ENCODE results near the gene TTLL5.
"Not testable (repeated sequence)": the region's sequence is repeated elsewhere in the genome, so short reads cannot be mapped to it uniquely, and the experiment has no call there.

Gene TTLL5

GRCh38 chr14:75917322-75917945 is 256.4 kb downstream of the TTLL5 start:
- no peak for DNase-seq

DNA sequence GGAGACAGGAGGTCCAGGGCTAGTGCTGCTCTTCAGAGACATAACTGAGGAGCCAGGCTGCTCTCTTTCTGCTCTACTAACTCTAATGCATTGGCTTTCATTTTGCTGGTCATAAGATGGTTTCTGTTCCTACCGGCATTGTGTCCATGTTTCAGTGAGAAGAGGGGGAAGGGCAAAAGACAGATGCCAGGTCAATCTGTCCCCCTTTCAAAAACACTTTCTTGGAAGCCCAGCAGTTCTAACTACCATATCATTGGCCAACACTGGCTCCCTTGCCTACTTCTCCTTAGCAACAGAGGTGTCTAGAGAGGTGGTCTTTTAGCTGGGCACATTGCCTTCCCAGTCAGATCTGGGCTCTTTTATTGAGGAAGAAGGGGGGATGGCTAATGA is 256.9 kb downstream of the TTLL5 start:
- no peak for DNase-seq

GRCh38 chr14:75920421-75920820 is 259.4 kb downstream of the TTLL5 start:
- DNase-seq: not testable (repeated sequence)

GRCh38 chr14:75925141-75925840 is 264.2 kb downstream of the TTLL5 start:
- DNase-seq: not testable (repeated sequence)

GRCh38 chr14:75926431-75927115 is 265.5 kb downstream of the TTLL5 start:
- no peak for DNase-seq

DNA sequence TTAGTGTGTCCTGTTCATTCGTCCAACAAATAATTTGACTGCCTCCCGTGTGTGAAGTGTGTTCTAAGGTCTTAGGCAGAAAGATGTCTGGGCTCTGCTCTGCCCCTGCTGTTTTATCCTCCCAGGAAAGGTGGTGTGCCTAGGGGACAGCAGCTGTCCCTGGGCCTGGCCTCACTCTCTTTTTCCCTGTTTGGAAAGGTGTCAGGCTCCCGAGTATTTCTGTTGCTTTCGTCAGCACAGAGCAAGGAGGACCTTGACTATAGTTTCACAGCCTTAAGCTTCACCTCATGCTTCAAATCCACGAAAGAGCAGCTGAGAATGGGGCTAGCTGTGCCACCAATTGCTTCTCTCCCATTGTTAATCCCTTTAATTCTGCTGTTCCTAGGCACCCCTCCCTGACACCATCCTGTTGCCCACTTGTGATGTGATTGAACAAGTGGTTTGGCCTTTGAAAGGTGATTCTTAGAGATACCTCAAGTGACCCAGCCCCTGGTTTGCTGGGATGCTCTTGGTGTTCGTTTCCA is 266.6 kb downstream of the TTLL5 start:
- DNase-seq: no peak

DNA sequence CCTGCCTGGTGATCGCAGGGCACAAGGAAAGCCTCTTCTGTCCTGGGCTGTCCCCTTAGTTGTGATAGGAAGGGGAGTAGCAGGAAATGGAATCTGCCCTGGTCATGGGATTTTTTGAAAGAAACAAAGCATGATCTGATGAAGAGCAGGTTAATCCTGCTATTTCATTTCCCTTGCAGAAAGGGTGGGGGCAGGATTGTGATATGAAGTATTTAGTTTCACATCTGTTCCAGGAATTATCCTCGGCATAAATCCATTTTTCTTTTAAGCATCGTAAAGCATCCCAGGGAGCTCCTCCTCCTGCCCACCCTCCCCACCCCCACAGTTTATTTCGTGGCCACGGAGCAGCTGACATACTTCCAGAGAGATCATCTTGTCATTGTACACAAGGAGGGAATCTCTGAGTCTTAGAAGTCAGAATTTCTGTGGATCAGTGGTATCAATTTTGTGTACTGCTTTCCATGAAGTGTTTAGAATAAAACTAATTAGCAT is 267.7 kb downstream of the TTLL5 start:
- DNase-seq: no peak

- DNase-seq: no peak
Measured at GRCh38 chr14:75933712-75934296, 272.8 kb downstream of the TTLL5 start.

- no peak for DNase-seq
Measured at GRCh38 chr14:75934998-75935628, 274.1 kb downstream of the TTLL5 start.

GRCh38 chr14:75939200-75939599 is 278.2 kb downstream of the TTLL5 start:
- no peak for DNase-seq

DNA sequence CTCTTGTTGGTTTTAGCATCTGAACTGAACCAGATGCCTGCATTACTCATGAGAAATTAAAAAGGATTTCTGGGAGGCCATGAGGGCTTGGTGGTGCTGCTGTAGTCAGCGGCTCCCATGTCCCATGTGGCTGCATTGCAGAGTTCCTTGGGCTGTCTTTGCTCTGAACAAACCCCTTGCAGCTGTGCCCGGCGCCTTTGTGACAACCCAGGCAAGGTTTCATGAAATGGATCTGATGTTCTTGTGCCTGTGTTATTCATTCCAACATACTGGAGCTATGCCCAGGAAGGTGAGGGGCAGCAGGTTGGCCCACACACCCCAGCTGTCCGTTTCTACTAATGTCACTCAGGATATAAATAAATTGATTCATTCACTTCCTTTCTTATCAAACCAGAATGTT is 280.0 kb downstream of the TTLL5 start:
- DNase-seq: no peak

GRCh38 chr14:75944607-75945241 is 283.7 kb downstream of the TTLL5 start:
- DNase-seq: no peak

DNA sequence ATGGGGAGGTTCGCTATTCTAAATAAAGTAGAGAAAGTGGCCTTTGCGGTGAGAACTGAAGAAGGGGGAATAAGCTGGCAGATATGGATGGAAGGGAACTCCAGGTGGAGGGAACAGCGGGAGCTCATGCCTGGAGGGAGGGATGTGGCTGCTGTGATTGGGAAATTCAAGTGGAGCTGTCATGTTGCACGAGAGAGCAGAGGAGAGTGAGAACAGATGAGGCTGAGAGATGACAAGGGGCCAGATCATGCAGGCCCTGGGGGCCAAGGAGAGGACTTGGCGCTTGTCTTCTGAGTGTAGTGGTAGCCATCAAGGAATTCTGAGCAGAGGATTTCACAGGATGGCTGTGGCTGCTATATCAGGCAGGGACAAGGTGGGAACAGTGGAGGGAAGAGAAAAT is 285.7 kb downstream of the TTLL5 start:
- DNase-seq: no peak

DNA sequence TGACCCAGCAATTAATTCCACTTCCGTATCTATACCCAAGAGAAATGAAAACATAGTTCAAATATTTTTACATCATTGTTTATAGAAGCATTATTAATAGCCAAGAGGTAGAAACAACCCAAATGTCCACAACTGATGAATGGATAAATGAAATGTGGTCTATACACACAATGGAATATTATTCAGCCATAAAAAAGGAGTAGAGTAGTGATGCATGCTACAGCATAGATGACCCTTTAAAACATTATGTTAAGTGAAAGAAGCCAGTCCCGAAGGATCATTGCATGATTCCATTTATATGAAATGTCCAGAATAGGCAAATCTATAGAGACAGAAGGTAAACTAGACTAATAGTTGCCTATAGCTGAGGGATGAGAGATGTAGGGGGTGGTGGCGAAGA is 291.4 kb downstream of the TTLL5 start:
- no peak for DNase-seq

DNA sequence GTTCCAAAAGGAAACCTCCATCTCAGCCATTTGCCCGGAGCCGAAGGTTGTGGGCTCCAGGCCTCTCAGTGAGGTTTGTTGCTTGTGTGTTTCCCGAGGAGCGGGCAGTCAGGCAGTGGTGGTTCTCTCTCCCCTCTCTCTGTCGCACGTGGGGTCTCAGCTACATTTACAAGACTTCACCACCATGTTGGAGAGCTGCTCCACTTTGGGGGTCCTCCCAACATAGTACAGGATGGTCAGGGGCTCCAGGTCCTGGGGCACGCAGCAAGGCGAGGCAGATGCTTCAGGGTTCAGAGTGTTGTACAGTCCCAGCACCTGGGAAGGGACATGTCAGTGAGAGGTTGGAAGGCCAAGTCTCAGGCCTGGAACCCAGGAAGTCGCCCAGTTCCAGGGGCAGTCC is 298.0 kb downstream of the TTLL5 start:
- no peak for DNase-seq

GRCh38 chr14:75960231-75960630 is 299.2 kb downstream of the TTLL5 start:
- no peak for DNase-seq

- no peak for DNase-seq
Measured at GRCh38 chr14:75961662-75962061, 300.6 kb downstream of the TTLL5 start.

DNA sequence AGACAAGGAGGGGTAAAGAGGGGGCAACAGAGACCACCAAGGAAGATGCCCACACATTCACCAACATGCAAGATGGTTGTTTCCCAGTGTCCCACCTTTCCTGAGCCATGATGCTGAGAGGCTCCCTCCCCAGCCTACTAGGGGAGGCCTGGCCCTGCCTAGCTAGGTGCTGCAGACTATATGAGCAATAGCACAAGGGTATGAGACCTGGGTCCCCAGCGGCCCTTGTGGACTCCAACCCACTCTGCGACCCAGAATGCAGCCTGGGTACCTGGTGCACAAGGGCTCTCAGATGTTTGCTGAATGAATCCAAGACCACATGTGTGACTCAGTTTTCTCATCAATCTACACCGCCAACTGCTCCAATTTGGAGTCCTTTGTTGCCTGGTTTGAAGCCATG is 306.8 kb downstream of the TTLL5 start:
- no peak for DNase-seq

DNA sequence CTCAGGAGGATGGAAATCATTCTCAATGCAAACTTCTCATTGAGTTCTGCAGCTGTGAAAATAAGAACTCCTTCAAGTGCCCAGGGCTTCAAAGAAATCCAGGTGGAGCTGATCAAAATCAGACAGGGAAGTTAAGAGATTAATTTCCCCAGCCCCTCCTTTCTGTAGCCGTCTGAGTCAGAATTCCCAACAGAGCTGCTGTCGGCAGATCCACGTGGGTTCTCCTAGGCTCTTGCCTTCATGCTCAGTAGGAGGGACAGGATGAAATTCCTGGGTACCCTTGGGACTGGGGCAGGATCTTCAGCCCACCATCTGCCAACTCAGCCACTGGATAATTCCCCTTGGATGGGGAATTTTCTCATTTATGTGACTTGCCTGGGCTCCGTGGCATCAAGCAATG is 307.4 kb downstream of the TTLL5 start:
- no peak for DNase-seq

DNA sequence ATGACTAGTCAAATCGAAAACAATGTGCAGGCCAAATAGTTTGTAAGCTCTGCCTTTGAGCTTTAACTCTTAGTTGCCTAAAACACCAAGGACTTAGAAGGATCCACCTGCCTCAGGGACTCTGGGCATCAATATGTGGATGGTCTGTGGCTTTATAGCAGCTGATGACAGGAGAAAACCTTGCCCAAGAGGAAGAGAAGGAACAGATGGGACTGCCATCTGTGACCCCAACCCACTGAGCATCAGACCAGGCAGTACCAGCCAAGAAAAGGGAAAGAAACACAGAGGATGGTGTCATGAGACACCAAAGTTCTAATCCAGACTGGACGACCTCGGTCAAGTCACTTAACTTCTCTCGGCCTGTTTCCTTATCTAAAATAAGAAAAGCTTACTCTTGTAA is 308.1 kb downstream of the TTLL5 start:
- DNase-seq: no peak

- DNase-seq: no peak
Measured at GRCh38 chr14:75969891-75970290, 308.8 kb downstream of the TTLL5 start.

DNA sequence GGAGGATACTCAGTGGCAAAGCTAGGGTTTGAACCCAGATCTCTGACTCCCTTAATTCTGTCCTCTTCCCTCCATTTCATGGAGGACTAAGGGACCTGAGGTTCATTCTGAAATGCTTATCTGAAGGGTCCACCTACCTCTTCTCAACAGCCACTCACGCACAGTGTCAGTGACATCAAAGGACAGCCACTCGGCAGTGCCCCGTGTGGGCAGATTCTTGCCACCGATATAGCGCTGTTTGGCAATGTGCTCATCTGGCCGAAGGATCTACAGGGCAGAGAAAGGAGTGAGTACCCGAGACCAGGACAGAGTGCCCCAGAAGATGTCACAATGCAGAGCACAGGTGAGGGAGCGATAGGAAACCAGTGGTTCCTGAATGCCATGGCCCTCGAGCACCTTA is 309.9 kb downstream of the TTLL5 start:
- DNase-seq: no peak

GRCh38 chr14:75971509-75971908 is 310.5 kb downstream of the TTLL5 start:
- DNase-seq: no peak

Data from activated effector memory CD4-positive, alpha-beta T cell treated with Interleukin-2 at 50 U/mL for 16 hours (primary cell).